ENCODE results near the gene TLR1.

Gene TLR1, protein sequence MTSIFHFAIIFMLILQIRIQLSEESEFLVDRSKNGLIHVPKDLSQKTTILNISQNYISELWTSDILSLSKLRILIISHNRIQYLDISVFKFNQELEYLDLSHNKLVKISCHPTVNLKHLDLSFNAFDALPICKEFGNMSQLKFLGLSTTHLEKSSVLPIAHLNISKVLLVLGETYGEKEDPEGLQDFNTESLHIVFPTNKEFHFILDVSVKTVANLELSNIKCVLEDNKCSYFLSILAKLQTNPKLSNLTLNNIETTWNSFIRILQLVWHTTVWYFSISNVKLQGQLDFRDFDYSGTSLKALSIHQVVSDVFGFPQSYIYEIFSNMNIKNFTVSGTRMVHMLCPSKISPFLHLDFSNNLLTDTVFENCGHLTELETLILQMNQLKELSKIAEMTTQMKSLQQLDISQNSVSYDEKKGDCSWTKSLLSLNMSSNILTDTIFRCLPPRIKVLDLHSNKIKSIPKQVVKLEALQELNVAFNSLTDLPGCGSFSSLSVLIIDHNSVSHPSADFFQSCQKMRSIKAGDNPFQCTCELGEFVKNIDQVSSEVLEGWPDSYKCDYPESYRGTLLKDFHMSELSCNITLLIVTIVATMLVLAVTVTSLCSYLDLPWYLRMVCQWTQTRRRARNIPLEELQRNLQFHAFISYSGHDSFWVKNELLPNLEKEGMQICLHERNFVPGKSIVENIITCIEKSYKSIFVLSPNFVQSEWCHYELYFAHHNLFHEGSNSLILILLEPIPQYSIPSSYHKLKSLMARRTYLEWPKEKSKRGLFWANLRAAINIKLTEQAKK

GRCh38 chr4:38804654-38805295 lies at the start of gene TLR1:
Gene TLR1 (minus strand): TSS chr4:38804791. CDS start chr4:38798831, 5,960 bp downstream.
- DNase-seq (ENCODE audit: low read depth): peak; percentile 70

DNA sequence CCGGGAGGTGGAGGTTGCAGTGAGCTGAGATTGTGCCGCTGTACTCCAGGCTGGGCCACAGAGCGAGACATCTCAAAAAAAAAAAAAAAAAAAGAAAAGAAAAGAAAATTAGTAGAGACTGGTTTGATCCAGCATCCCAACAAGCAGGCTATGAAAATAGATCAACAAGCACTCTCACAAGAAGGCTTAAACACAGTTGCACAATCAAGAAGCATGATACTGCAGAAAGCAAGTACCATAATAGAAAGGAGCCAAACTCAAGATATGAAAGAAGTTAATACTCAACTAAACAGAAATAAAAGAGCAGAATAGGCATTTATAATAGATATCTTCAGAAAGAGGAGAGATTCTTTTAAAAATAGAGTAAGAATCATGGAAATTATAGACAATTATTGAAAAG lies 41.4 kb upstream of the TLR1 start:
- DNase-seq (ENCODE audit: low read depth): peak; percentile 38

DNA sequence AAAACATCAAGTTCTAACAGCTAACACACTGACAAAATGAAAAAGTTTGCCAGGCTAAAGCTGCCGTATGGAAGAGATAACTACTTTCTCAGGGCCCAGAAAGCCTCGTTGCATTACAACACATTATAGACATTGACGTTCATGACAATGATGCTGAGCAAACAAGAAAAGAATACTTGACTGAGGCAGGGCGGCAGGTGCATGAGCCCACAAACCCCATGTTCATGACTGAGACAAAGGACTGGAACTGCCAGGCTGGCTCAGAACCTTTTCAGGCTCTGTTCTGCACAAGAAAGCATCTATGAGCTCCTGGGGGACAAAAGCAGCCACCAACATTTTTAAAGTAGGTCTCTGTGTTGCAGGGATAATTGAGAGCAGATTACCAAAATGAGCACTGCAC lies 38.4 kb upstream of the TLR1 start:
- no peak for DNase-seq (ENCODE audit: low read depth)

DNA sequence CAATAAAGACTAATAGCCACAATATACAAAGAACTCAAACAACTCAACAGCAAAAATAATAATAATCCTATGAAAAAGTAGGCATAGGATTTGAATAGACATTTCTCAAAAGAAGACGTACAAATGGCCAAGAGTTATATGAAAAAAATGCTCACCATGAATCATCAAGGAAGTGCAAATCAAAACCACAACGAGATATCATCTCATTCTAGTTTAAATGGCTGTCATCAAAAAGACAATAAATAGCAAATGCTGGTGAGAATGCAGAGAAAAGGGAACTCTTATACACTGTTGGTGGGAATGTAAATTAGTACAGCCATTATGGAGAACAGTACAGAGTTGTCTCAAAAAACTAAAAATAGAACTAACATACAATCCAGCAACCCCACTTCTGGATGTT lies 33.3 kb upstream of the TLR1 start:
- DNase-seq (ENCODE audit: low read depth): peak; percentile 47

DNA sequence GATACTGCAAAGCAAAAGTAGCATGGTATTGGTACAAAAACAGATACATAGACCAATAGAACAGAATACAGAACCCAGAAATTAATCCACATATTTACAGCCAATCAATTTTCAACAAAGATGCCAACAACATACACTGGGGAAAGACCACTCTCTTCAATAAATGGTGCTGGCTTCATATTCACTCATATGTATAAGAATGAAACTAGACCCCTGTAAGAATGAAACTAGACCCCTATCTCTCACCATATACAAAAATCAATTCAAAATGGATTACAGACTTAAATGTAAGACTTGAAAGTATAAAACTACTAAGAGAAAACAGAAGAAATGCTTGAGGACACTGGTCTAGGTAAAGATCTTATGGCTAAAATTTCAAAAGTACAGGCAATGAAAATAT lies 32.7 kb upstream of the TLR1 start:
- no peak for DNase-seq (ENCODE audit: low read depth)

- no peak for DNase-seq (ENCODE audit: low read depth)
These were observed 30.0 kb upstream of the TLR1 start for GRCh38 chr4:38834570-38834969.

DNA sequence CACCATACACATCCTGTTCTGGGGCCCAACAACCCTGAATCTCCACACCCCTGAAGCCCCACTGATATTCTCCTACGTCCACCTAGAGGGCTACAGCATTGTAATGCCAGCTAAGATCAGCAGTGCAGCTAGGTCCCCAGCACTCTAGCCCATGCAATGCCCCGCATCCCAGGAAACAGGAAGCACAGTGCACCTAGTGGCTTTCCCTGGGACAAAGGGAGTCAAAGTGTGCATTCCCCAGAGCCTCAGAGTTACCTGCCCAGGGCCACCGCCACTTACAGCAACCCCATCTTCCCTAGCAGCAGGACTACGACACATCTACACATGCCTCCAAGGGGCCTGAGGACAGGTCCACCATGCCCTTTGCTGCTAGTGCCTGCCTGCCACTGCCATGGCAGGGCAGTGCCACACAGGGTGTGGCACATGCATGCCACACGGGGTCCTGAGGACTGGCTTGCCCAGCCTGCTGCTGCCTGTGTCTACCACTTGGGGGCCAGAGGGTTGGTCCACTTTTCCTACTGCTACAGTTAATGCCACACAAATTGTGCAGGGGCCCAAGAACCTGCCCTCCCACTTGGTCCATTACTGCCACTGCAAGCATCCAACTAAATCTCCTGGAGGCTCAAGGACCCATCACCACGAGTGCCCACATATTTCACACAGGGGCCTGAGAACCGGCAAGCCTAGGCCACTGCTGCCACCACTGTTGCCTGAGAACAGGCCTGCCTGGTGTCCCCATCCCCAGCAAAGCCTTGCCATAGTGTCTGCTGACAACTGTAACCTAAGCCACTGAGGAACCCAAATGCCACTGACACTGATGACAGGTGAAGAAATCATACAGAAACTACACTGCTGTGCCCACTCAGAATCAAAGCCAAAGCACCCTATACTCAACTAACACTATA lies 28.3 kb upstream of the TLR1 start:
- DNase-seq (ENCODE audit: low read depth): no peak

GRCh38 chr4:38832206-38832605 lies 27.6 kb upstream of the TLR1 start:
- DNase-seq (ENCODE audit: low read depth): no peak

DNA sequence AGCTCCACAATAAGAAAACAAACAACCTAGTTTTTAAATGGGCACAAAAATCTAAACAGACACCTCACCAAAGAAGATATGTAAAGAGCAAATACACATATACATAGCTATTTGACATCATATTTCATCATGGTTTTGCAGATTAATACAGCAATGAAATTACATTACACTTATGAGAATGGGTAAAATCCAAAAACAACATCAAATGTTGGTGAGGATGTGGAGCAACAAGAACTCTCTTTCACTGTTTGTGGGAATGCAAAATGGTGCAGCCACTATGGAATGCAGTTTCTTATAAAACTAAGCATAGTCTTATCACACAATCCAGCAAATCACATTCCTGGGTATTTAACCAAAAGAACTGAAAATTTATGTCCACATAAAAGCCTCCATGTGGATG lies 27.1 kb upstream of the TLR1 start:
- DNase-seq (ENCODE audit: low read depth): peak; percentile 32

DNA sequence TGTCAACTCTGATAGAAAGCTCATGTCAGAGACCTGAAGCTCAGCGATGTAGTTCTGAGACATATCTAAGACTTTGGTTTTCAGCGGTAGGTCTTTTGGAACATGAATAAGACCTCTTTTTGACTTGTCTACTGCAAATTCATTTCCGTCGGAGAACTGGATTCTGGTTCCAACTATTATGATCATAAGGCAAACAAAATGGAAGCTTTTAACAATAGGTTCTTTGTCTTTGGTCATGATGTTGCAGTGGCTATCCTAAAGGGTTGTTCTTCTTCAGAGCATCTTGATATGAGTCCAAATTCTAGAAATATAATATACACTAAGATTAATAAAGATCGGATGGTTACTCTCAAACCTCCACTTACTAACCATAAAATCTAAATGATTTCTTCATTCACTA lies 24.6 kb upstream of the TLR1 start:
- DNase-seq (ENCODE audit: low read depth): no peak

DNA sequence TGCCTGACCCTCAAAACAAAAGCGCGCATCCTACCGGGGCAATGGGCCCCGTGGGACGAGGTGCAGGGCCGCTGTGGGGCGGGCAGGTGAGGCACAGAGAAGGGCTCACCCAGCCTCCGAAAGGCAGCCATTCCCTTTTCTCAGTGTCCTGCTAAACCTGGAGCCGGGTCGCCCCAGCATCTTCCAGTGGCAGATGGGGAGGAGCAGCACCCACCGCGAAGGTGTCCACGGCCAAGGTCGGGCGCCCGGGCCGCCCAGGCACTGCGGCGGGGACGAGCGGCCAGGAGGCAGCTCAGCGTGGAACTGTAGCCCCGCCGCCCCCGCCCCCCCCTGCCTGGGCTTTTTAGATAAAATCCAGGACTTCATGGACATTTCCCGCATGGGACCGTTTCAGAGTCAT lies 19.2 kb upstream of the TLR1 start:
- no peak for DNase-seq (ENCODE audit: low read depth)

- no peak for DNase-seq (ENCODE audit: low read depth)
These were observed 18.2 kb upstream of the TLR1 start for GRCh38 chr4:38822748-38823303.

- peak; percentile 79 for DNase-seq (ENCODE audit: low read depth)
These were observed 17.1 kb upstream of the TLR1 start for GRCh38 chr4:38821739-38822138.

GRCh38 chr4:38820329-38821061 lies 15.9 kb upstream of the TLR1 start:
- DNase-seq (ENCODE audit: low read depth): no peak

GRCh38 chr4:38819569-38819968 lies 15.0 kb upstream of the TLR1 start:
- DNase-seq (ENCODE audit: low read depth): peak; percentile 36

DNA sequence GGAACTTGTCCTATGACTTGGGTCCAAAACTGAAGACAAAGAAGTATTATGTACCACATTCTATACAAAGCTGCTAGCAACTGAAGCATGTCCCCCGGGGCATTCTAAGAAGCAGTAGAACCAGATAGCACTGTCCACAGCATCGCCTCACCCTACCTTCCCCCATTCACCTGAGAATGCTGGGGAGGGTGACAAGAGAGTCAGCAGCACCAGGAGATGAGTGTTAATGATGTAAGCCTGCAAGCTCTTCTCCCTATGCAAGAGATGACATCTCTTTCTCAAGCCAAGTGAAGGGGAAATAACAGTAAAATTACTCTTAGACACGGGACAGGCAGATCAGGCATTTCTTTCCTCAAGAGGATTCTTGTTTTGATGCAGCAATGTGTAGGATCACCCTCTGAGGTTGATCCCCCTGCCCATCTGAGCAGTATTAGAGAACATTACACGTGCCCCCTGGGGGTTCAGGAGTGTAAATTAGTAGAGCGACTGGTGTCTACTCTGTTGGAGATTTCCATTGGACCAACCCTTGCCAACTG lies 13.9 kb upstream of the TLR1 start:
- no peak for DNase-seq (ENCODE audit: low read depth)

DNA sequence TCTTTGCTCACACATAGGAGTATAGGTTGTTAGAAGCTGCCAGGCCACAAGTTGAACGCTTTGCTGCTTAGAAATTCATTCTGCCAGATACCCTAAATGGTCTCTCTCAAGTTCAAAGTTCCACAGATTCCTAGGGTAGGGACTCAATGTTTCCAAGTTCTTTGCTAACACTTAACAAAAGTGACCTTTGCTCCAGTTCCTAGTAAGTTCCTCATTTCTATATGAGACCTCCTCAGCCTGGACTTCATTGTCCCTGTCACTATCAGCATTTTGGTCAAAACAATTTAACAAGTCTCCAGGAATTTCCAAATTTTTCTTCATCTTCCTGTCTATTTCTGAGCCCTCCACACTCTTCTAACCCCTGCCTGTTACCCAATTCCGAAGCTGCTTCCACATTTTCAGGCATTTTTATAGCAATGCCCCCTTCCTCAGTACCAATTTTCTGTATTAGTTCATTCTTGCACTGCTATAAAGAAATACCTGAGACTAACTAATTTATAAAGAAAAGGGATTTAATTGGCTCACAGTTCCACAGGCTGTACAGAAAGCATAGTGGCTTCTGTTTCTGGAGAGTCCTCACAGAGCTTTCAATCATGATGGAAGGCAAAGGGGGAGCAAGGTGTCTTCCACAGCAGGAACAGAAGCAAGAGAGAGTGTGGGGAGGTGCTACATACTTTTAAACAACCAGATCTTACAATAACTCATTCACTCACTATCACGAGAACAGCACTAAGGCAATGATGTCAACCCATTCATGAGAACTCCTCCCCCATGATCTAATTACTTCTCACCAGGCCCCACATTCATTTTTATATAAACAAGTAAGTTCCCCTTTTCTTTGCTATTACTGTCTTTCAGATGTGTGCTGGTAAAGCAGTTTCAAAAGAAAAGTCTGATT lies 11.5 kb upstream of the TLR1 start:
- peak; percentile 39 for DNase-seq (ENCODE audit: low read depth)

DNA sequence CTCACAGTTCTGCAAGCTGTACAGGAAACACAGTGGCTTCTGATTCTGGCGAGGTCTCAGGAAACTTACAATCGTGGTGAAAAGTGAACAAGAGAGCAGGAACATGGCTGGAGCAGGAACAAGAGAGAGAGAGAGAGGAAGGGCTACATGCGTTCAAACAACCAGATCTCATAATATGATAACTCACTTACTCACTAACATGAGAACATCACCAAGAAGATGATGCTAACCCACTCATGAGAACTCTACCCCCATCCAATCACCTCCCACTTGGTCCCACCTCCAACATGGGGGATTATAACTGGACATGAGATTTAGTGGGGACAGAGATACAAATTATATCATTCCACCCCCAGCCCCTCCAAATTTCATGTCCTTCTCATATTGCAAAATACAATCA lies 9.8 kb upstream of the TLR1 start:
- DNase-seq (ENCODE audit: low read depth): no peak

DNA sequence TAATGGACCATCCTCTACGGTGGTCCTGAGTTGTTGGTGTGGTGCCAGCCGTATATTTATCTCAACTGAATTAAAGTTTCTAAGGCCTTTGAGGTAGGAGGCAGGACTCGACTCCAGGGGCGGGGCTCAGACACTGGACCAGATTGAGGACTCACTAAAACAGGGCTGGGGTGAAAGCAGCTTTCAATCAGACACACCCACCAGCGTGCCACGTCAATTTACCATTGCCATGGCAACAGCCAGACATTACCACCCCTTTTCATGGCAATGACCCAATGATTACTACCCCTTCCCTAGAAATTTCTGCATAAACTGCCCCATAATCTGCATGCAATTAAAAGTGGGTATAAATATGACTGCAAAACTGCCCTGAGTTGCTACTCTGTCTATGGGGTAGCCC lies 6.7 kb upstream of the TLR1 start:
- DNase-seq (ENCODE audit: low read depth): no peak
